SU-DHL-6 (cell line): Measurements from ENCODE around the gene GATAD2A.

Source experiments
- H2AFZ ChIP-seq: fragments of 200-600 bp; sonication (generic); 2 replicates; pipeline ENCODE4 v1.6.1; 2014; ENCODE audit warnings: low read depth, mild to moderate bottlenecking, moderate library complexity, mixed read lengths, antibody characterized with exemption, low read length; ENCODE audit not compliant: severe bottlenecking
- H3F3A ChIP-seq: fragments of 200-600 bp; shearing (Covaris generic); 2 replicates; pipeline ENCODE4 v1.6.0; 2016; ENCODE audit warnings: antibody characterized with exemption, mild to moderate bottlenecking; ENCODE audit not compliant: insufficient read depth
- H3K27ac ChIP-seq: fragments of 200-600 bp; sonication (generic); 2 replicates; pipeline ENCODE4 v1.5.1; 2016; ENCODE audit warnings: low read depth, mild to moderate bottlenecking, low read length, moderate library complexity, mixed read lengths
- H3K27me3 ChIP-seq: fragments of 200-600 bp; sonication (generic), shearing (Covaris generic); 2 replicates; pipeline ENCODE4 v1.6.0; 2014; ENCODE audit warnings: mild to moderate bottlenecking, low read length
- H3K36me3 ChIP-seq: fragments of 200-600 bp; sonication (generic); 2 replicates; pipeline ENCODE4 v1.6.1; 2014; ENCODE audit warnings: mild to moderate bottlenecking, low read length, mixed read lengths
- H3K4me2 ChIP-seq: fragments of 300-600, 200-600 bp; shearing (Covaris generic), sonication (generic); 2 replicates; pipeline ENCODE4 v1.6.0; 2014; ENCODE audit warnings: low read length, low read depth, mild to moderate bottlenecking; ENCODE audit not compliant: poor library complexity, severe bottlenecking
- H3K4me3 ChIP-seq: fragments of 200-600 bp; sonication (generic); 2 replicates; pipeline ENCODE4 v1.5.1; 2014; ENCODE audit warnings: antibody characterized with exemption, low read length, mild to moderate bottlenecking, mixed read lengths; ENCODE audit not compliant: insufficient read depth, poor library complexity, severe bottlenecking
- H3K79me2 ChIP-seq: fragments of 200-600 bp; sonication (generic); 2 replicates; pipeline ENCODE4 v1.6.1; 2014; ENCODE audit warnings: mild to moderate bottlenecking, low read length, moderate library complexity; ENCODE audit not compliant: insufficient read depth
- H3K9ac ChIP-seq: fragments of 200-600 bp; sonication (generic); 2 replicates; pipeline ENCODE4 v1.7.0; 2014; ENCODE audit warnings: mild to moderate bottlenecking, low read length
- H3K9me2 ChIP-seq: fragments of 200-600 bp; sonication (generic); replicated peaks from 2 replicates; pipeline ENCODE4 v1.6.1; 2014; ENCODE audit warnings: low read length; ENCODE audit not compliant: insufficient read depth
- H3K9me3 ChIP-seq: fragments of 200-600 bp; sonication (generic); 2 replicates; pipeline ENCODE4 v1.6.1; 2014; ENCODE audit warnings: low read length, mixed read lengths; ENCODE audit not compliant: insufficient read depth
- H4K20me1 ChIP-seq: fragments of 200-600 bp; sonication (generic); 2 replicates; pipeline ENCODE4 v1.6.1; 2014; ENCODE audit warnings: low read depth, mild to moderate bottlenecking, antibody characterized with exemption, low read length, moderate library complexity, mixed read lengths
- EZH2phosphoT487 ChIP-seq: fragments of 200-600 bp; sonication (generic), shearing (Covaris generic); conservative IDR thresholded peaks from 2 replicates; pipeline ENCODE4 v1.6.1; 2018; ENCODE audit warnings: mild to moderate bottlenecking, antibody characterized with exemption, low read length, moderate library complexity, mixed read lengths
- TF ChIP-seq, protein P1 (sequence below): fragments of 200-600 bp; sonication (generic); IDR thresholded peaks from one replicate; pipeline ENCODE4 v1.5.1; 2017; ENCODE audit warnings: antibody characterized with exemption, mild to moderate bottlenecking, low read length, moderate library complexity; ENCODE audit not compliant: insufficient read depth, poor library complexity, severe bottlenecking

Gene GATAD2A

DNA sequence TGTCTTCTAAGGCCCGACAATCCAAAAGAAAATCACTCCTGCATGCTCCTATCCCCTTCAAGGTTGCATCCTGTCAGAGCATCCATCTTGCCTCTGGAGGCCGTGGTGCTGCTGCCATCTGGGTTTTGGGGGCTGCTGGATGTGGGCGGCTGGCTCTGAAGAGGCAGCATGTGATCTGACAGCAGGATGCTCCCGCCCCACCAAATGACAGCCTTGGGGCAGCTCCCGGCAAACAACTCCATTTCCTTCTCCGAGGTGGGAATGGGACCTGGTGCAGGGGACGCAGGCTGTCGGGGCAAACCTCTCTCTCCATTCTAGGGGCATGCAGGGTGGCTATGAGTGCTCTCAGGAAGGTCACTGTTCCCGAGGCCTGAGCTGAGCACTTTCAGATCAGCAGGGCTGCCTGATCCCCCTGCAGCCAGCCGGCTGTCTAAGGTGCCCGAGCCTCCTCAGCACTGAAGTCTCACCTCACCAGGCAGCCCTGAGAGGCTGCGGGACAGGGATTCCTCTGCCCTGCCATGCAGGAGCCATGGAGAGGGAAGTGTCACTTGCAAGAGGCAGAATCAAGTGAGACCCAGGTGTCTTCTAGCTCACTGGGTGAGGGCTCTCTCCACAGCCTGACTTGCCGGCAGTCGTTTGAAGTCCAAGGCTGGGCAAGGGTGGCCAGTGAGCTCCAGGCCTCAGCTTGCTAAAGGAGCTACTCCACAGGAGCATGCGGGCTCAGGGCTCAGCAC is 81.0 kb downstream of the GATAD2A start:
- Histone ChIP-seq H3F3A (peaks cover 17% of the 10 kb centered on the region), H3K27ac (no peak overlapping the region), H2AFZ (no peak overlapping the region), H3K9ac (no peak overlapping the region), H3K4me2 (no peak overlapping the region), H3K9me2 (no peaks in the 10 kb centered on the region), H3K9me3 (no peaks in the 10 kb centered on the region), H3K79me2 (peaks cover 56% of the 10 kb centered on the region), H3K36me3 (no peaks in the 10 kb centered on the region), H3K4me3 (no peak overlapping the region), H4K20me1 (no peaks in the 10 kb centered on the region; the same call in 1 of the 2 replicates), H3K27me3 (no peaks in the 10 kb centered on the region)
- TF ChIP-seq EZH2phosphoT487, result no peak
- TF ChIP-seq, protein P1, sequence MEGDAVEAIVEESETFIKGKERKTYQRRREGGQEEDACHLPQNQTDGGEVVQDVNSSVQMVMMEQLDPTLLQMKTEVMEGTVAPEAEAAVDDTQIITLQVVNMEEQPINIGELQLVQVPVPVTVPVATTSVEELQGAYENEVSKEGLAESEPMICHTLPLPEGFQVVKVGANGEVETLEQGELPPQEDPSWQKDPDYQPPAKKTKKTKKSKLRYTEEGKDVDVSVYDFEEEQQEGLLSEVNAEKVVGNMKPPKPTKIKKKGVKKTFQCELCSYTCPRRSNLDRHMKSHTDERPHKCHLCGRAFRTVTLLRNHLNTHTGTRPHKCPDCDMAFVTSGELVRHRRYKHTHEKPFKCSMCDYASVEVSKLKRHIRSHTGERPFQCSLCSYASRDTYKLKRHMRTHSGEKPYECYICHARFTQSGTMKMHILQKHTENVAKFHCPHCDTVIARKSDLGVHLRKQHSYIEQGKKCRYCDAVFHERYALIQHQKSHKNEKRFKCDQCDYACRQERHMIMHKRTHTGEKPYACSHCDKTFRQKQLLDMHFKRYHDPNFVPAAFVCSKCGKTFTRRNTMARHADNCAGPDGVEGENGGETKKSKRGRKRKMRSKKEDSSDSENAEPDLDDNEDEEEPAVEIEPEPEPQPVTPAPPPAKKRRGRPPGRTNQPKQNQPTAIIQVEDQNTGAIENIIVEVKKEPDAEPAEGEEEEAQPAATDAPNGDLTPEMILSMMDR, result no peak

DNA sequence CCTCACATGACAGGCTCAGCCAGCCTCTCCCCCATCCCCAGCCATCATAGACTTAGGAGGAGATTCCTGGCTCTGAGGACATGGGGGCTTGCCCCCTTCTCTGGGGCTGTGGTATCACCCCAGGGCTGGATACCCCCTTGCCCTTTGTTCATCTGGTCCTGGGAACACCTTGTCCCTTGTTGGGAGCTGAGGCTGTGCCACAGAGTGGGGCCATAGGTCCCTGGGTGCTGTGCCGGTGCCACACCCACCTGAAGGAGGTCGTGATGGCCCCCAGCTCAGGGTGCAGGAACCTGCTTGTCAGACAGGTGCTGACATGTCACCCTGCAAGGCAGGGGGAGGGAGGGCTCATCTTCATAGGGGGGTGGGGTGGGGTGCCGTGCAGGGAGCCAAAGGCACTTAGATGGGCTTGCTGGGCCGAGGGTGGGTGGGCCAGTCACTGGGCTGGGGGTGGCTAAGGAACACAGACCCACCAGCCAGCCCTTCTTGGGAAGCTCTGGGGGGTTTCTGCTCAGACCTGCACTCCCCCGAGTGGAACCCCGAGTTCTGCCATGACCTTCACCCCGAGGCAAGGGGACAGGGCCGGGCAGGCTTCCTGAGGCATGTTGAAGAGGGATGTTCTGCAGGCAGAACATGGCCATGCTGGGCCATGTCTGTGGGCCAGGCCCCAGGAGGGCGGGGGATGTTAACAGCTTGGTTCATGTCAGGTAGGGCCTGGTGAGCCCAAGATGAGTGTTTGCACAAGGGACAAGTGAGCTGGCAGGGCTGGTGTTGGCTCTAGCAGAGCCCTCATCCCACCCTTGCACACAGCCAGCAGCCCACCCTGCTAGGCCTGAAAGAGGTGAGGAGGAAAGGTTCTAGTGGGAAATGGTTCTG is 81.8 kb downstream of the GATAD2A start:
- Histone ChIP-seq H2AFZ (no peak overlapping the region), H3K9ac (no peak overlapping the region), H3F3A (peaks cover 17% of the 10 kb centered on the region), H4K20me1 (no peaks in the 10 kb centered on the region), H3K9me2 (no peaks in the 10 kb centered on the region), H3K4me2 (no peak overlapping the region), H3K36me3 (no peaks in the 10 kb centered on the region), H3K4me3 (no peak overlapping the region), H3K9me3 (no peaks in the 10 kb centered on the region), H3K79me2 (peaks cover 56% of the 10 kb centered on the region), H3K27me3 (no peaks in the 10 kb centered on the region), H3K27ac (no peak overlapping the region)
- no peak for TF ChIP-seq EZH2phosphoT487
- TF ChIP-seq, protein P1, result no peak

DNA sequence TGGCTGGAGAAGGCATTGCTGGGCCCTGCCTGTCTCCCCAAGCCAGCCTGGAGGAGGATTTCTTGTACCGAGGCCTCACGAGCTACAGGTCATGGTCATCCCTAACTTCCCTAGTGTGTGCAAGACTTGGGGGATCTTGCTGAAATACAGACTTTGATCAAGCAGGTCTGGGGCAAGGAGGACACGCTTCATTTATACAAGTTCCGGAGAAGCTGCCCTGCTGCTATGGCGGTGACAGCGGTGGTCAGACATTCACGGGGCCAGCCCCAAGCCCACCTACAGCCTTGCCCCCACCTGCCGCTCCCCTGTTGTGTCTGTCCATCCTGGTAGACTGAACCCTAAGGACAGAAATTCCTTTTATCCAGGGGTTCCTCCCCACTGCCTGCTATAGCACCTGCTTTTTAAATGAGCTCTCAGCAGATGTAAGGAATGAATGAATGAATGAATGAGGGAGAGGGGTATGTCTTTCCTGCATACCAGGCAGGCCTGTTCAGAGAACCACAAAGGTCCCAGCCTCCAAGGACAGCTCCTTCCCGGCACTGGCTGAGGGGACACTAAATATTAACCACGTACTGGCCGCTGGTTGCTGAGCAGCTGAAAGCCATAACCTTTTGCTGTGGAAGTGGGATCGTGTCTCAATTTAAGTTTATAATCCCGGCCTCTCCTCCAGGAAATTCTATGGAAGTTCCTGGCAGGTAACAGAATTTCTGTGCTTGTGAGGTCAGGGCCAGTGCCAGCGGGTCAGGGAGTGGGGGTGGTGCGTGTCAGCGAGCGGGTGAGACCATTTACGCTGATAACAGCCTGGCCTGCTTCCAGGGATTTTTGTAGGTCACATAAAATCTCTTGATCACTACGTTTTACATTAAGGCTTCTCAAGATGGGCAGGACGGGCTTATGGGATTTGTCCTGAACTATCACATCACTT is 82.7 kb downstream of the GATAD2A start:
- Histone ChIP-seq H3K27me3 (no peaks in the 10 kb centered on the region), H4K20me1 (no peaks in the 10 kb centered on the region), H3K9me2 (no peaks in the 10 kb centered on the region), H3K9me3 (no peaks in the 10 kb centered on the region), H3K4me3 (no peak overlapping the region), H3K9ac (peak overlapping the region; percentile 25; the same call in 1 of the 2 replicates), H3K79me2 (peaks cover 51% of the 10 kb centered on the region), H3K36me3 (no peaks in the 10 kb centered on the region), H3K4me2 (peak overlapping the region; percentile 22), H3K27ac (peak overlapping the region; percentile 71), H3F3A (peaks cover 17% of the 10 kb centered on the region), H2AFZ (no peak overlapping the region)
- TF ChIP-seq, protein P1, result no peak
- TF ChIP-seq EZH2phosphoT487, result no peak
